Gastroesophageal sphincter (tissue), 3 donors: ENCODE measurements around the gene RNASEH2A.

Experiments
- CTCF ChIP-seq, 4 experiments: fragments of 200-600 bp in 2 of 4; fragments of 450-650 bp in 2 of 4; sonication (generic) in 1 of 4; IDR thresholded peaks; one replicate each; pipeline ENCODE4 v1.5.1; 2017 to 2019; ENCODE audit warnings: antibody characterized with exemption in 4 of 4, mild to moderate bottlenecking in 2 of 4, moderate library complexity in 2 of 4
- POLR2A ChIP-seq, 2 donors: fragments of 450-650 bp; IDR thresholded peaks; one replicate each; pipeline ENCODE4 v1.6.1; 2017; ENCODE audit warnings: antibody characterized with exemption in 2 of 2, mild to moderate bottlenecking in 2 of 2, moderate library complexity in 1 of 2

- TF ChIP-seq CTCF (IDR thresholded peaks at IDR 0.05) = no peak
- no peak for TF ChIP-seq POLR2A (IDR thresholded peaks at IDR 0.05)
Observed at GRCh38 chr19:12794971-12795381, 11.4 kb upstream of the RNASEH2A start.
